Activated CD4-positive, alpha-beta T cell treated with anti-CD3 and anti-CD28 coated beads, Interleukin-2, Interleukin-6, amounts not matched to agents 100 ng/mL and 50 ng/mL, durations not matched to agents 16 hours and 8 hours (primary cell): ENCODE results near the gene APBA2.

ENCODE experiments used
- DNase-seq: peaks from one replicate; pipeline ENCODE4 v3.0.0-alpha.2; 2020

APBA2 gene

DNA sequence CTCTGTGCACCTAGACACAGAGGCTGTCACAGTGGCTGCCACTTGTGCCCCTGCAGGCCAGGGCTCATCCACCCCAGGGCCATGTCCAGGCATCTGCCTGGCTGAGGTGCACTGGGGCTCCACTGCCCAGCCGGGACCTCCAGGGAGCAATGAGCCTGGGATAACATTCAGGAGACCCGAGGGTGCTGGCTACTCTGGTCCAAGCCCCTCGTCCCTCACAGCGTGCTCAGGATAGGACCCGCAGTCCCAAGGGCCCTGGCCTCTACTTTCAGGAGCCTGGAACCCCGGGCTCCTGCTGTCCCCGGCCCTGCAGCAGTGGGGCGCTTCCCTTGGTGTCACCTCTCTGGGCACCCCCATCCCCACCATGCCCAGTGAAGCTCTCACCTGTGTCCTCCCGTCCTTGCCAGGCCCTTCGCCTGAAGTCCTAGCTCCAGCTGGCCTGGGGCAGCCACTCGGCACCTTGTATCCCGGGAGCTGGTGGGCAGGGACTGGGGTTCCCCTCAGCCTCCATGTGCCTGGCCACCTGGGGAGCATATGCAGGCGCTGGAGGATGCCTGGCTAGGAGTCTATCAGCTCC lies 226.0 kb downstream of the APBA2 start:
- DNase-seq: no peak

DNA sequence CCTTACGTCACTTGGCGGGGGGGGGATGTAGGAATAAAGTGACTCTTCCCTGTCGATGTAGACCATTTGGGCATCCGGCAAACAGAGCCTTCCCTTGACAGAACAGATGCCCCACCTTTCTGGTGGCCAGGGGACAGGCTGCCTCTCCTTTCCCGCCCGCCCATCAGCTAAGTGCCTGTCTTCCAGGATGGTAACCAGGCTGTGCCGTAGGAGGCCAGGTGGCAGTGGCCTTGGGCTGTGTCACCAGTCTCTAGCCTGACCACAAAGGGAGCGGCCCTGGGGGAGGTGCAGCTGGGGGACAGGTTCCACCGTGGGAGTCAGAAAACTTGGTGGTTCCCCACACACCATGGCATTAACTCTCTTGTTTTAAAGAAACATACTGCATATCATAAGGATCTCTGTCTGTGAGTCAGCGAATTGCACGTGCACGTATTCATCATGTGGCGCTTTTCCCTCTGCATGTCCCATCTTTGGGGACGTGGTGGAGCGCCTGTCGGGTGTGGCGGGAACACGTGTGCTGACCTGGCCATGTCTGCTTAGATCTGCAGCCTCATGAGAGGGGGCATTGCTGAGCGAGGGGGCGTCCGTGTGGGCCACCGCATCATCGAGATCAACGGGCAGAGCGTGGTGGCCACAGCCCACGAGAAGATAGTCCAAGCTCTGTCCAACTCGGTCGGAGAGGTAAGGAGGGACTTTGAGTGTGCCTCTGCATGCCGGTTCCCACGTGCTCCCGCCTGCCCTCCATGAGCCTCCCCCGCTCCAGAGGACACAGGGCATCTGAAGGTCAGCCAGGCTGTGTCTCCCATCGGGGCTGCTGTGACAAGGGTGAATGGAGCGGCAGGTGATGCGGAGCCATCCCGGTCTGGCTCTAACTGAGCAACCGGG lies 227.8 kb downstream of the APBA2 start:
- no peak for DNase-seq

DNA sequence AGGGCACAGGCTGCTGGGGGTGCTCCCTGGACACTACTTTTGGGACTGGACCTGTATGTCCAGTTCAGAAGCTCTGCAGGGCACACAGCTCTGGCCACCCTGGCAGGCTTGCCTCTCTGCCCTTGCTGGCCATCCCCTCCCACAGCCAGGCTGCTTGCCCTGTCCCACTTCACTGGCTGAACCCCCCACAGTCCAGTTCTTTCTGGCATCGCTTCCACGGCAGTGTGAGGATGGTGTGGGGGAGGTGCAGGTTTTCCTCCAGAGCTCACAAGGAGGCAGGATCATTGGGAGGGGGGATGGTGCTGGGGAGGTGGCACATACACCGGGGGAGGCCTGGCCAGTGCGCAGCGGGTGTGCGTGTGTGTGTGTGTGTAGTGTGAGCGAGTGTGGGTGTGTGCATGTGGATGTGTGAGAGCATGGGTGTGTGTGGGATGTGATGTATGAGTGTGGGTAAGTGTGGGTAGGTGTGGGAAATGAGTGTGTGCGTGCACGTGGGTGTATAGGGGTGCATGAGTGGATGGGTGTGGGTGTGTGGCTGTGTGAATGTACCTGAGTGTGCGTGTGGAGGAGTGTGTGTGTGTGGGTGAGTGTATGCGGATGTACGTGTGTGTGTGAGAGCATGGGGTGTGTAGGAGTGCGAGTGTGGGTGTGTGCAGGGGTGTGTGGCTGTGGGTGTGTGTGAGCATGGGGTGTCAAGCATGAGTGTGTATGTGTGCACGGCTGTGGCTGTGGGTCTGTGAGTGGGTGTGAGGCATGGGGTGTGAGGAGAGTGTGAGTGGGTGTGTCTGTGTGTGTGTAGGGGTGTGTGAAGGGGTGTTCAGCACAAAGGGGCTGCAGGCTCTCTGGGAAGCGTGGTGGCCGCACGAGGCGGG lies 228.7 kb downstream of the APBA2 start:
- no peak for DNase-seq

DNA sequence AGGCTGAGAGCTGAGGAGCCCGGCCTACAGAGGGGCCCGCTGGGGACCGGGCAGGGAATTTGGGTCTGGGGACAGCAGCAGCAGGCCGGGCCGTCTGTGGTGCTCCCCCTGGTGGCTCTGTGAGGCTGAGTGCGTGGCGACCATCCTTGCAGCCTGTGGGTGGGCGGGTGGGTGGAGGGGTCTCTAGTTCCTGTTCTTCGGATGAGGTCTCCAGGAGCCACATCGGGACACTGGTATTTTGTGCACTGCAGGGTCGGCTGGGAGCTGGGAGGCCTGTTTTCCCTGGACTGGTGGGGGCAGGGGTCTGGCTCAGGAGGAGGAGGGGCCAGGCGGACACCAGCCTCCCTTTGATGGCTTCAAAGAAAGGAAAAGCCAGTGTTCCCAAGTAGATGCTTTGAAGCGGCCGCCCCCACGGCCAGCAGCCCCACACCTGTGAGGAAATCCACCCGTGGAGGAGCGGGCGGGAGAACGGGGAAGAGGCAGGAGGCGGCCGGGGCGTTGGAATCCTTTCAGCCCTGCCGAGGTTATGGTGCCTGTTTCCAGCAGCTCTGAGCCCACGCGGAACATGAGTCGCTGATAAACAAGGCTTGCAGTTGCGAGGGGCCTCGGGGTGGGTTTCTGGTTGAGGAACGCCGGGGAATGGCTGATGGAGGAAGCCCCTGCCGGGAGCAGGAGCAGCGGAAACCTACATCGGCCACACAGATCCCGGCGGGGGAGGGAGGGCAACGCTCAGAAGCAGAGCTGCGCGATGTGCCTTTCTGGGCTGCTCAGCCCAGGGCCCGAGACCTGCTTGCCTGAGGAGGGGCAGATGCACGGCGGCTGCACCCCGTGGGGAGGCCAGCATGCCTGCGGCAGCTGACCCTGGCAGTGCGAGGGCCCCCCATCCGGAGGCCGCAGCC lies 229.6 kb downstream of the APBA2 start:
- no peak for DNase-seq

DNA sequence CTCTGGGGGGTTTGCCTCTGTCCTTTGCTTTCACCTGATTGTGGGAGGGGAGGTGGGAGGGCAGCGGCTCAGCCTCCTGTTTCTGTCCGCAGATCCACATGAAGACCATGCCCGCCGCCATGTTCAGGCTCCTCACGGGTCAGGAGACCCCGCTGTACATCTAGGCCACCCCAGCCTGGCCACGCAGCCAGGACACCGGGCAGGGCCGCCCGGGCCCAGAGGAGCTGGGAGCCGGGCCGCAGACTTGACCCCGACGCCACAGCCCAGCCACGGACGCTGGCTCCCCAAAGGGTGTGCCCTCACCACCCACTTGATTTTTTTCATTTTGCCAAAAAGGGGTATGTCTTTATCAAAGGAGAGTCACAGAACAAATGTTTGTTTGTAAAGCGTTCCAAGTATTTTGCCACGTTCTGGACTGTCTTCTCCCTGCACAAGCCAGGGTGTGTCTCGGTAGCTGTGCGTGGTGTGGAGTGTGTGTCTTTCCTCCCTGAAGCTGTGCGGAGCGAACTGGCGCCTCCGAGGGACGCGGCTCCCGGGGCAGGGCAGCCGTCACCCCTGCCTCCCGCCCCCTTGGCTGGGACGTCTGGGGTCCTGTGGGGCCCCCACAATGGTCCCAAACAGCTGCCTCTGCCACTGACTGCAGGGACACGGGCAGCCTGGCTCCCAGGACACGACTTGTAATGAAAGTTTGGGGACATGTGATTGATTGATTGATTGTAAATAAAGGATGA lies 231.4 kb downstream of the APBA2 start:
- DNase-seq: no peak

DNA sequence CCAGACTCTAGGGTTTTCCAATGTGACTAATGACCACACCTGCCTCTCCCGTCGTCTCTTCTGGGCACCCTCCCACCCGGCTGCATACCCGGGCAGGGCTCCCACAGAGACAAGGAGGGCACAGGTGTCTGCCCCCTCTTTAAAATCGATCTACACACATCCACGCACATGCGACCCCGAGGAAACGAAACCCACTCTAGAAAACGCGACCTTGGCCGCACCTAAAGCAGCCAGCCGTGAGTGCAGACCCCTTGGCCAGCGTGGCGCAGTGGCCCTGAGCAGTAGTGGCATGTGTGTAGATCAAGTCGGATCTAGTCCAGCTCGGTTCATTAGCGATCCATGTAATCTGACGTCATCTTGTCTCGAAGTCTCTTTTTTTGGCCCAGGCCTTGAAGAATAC lies 232.0 kb downstream of the APBA2 start:
- DNase-seq: no peak

DNA sequence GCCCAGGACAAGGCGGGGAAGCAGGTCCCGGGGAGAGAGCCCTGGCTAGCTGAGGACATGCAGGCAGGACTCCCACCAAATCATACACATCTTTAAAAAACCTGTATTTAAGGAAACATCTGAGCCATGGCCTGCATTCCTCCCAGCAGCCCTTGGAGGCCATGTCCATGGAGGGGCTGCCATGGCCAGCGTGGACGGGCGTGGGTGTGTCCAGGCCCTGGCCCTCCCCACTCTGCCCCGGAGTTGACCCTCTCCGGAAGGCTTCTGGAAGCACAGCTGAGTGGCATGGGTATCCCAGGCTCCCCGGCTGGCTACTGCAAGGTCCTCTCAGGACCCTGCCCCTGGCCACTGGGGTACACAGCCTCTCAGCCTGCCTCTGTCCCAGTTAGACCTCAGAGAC lies 234.1 kb downstream of the APBA2 start:
- no peak for DNase-seq

DNA sequence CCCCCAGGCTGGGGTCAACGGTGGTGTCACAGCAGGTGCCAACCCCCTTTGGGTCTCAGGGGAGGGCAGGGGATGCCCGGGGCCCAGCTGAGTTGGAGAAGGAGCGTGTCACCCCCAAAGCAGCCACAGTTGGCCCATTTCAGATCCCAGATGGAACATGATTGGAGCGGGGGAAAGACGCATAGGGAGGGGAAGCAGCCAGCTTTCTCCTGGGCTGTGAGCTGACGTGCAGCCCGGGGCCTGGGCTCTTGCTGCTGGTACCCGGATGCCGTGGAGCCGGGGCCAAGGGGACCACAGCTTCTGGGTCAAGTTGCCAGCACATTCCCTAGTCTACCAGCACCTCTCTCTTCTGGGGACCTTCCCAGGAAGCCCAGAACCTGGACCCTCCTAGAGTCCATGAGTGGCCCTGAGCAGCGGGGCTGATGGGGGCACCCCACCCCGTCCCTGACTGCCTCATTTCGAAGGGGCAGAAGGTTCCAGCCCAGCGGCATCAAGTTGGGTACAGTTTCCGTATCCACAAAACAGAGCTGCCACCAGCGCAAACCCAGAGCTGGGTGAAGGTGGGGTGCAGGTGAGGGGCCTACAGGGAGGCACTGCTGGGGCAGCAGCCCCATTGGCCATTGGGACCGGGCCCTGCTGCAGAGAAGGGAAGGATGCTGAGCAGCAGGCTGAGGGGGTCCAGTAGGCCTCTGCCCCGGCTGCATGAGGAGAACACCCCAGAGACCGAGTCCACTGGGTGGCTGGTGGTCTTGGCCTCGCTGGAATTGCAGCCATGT lies 235.0 kb downstream of the APBA2 start:
- no peak for DNase-seq

DNA sequence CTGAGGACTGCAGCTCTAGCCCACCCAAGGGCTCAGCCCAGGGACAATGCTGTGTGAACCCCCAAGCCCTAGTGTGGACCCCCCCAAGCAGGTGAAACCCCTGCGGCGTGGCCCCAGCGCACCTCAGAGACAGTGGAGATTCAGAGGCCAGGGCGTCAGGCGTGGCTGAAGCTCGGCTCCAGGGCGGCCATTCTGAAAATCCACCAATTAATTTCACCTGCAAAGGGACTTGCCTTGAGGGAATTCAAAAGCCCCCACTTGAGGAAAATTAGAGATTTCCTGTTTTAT lies 235.5 kb downstream of the APBA2 start:
- DNase-seq: no peak

DNA sequence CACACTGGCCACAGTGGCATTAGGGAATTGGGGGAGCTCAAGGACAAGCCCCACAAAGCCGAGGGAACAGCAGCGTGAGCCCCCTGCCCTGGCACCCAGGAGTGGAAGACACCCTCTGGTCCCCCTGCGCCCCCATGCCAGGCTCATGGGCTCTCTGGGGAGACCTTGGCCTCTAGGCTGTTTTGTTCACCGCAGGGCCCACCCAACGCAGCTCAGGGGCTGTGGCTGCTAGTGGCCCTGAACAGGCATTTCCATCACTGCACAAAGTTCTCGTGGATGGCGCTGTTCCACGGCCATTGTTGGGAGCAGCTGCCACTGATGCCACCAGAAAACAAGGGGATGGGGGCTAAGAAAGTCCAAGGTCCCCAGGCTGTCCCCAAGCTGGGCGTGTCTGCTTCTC lies 236.1 kb downstream of the APBA2 start:
- no peak for DNase-seq

DNA sequence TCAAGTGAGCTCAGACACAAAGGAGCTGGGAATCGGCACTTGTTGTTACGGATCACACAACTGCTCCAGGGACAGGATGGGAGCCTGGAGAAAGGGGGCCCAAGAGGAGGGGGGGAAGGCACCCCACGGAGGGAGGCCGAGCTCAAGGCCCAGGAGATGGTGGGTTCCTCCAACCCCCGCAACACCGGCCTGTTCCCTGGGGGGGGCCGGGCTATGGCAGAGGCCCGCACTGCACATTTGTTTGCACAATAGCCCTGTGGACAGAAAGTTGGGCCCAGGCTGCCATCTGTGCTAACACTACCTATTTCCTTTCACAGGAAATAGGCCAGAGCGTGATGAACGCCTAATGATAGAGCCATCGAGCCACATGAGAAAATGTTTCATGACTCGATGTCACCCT lies 236.7 kb downstream of the APBA2 start:
- no peak for DNase-seq

DNA sequence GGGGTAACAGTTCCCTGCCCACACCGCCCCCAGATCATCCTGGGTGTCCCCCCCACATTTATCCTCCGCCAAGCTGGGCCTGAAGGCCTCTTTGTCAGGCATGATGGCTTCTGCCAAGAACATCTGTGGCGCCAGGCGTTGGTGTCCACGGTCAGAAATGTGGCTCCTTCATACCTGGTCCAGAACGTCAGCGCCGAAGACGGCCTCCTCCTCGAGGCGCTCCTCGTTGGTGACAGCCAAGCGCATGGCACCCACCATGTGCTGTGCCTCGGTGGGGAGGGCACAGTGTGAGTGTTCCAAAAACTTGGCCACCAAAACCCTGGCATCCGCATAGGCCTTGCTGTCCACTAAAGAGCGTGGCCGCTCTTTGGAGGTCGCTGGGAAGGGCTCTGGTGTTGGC lies 237.4 kb downstream of the APBA2 start:
- no peak for DNase-seq

DNA sequence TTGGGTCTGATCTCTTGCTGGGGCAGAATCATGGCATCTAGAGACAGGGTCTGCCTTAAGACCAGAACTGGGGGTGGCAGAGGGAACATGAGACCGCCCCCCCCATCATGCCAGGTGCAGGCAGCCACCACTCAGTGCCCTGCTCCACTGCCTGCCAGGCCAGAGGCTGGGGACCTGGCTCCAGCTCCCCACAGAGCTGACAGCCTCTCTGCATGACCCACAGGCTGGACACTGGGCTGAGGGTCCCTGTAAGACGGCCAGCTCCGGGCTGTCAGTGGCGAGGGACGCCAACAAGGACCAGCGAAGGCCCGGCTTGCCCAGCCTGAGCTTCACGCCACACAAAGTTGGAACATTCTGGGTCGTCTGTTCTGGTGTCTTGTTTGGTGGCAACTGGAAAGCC lies 238.2 kb downstream of the APBA2 start:
- no peak for DNase-seq

DNA sequence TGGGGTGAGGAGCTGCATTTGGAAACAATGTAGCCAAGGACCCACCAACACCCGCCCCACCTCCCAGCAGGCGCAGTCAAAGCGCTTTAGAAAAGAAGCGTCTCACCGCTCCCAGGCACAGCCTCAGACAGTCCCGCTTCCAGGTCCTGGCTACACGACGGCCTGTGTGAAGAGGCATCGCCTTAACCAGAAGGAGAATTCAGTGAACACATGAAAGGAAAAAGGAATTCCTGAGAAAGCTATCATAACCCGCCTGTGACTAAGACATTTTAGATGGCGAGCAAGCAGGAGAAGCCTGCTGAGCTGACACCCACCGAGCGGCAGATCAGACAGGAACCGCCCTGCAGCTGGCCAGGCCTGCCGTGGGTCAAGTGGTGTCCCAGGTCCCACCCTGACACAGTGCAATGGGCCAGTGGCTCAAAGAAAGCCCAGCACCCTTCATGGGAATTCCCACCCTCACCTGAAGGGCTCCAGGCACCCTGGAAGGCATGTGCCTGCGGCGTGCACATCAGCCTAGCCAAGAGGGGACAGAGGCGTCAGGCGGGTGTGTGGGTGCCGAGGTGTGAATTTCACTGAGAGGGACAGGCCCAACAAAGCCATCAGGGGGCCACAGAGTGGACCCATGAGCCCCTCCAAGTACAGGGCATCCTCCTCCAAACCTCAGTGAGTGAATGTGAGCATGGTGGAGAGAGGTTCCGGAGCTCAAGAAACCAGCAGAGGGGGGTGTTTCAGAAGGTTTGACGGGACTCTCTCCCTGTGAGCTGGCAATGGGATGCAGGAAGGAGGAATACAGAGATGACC lies 239.0 kb downstream of the APBA2 start:
- no peak for DNase-seq

DNA sequence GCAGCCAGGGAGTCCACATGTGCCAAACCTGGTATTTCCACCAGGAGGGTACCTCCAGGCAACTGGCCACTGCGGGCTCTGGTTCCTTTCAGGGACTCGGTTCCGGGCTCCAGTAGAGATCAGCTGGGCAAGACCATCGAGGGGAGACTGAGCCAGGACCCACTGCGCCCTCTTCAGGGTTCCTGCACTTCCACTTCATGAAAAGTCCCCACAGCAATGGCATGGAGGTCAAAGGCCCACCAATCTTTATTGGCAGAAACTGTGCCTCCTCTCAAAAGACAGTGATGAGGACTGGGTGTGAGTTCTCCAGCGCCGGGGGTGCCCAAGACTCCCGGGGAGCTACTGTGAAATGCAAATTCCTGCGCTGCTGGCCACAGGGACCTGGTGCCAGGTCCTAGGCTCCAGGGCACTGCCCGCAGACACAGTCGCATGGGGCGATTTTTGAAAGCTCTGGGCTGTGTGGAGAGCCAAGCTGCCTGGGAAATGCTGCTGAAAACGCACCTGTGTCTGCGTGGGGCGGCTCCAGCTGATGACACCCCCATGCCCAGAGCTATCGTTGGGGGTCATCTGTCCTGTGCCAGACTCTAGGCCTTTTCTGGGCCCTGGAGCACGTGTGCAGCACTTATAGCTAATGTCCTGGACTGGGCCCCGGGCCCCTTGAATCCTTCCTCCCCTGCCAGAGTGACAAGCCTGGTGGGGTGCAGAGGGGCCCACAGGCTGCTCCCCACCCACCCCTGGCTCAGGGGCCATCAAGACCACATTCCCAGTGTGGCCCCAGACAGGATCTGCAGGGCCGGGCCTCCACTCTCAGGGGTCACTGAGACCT lies 239.8 kb downstream of the APBA2 start:
- DNase-seq: no peak

DNA sequence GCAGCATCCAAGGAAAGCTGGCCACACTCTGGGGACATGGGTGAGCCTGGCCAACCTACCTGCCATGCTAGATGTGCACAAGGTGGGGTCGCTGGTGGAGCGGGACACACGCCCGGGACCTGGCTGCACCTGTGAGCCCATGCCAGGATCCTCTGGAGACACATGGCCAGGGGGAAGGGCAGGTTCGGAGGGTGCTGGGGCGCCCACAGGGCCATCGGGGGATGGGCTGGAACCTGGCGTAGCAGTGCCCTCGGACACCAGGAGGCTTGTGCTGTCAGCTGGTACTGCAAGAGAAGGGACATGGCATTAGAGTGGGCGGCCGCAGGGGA lies 240.4 kb downstream of the APBA2 start:
- DNase-seq: no peak

DNA sequence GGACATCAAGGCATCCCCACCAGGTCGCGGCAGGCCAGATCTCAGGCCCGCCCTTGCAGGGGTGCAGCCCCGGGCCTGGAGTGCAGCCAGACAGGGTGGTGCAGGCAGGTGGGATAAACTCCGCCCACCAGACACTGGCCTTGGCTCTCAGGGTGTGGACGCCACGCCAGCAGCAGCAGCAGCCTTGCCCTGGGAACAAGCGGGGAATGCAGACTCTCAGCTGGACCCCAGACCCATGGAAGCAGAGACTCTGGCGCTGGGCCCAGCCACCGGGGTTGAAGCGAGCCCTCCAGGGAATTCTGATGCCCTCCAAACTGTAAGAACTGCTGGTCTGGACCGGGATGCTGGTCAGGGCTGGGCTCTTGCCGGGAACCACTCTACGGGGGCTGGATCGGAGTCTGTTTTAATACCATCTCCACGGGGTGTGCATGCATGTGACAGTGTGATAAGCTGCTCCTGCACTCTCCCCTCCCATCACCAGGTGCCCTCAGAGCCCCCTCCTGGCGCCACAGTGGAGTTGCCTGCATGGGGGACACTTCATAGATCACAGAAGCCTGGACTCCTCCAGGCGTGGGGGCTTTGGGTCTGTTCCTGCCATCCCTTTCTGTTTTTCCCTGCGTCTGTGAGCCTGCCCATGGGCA lies 241.2 kb downstream of the APBA2 start:
- DNase-seq: no peak

DNA sequence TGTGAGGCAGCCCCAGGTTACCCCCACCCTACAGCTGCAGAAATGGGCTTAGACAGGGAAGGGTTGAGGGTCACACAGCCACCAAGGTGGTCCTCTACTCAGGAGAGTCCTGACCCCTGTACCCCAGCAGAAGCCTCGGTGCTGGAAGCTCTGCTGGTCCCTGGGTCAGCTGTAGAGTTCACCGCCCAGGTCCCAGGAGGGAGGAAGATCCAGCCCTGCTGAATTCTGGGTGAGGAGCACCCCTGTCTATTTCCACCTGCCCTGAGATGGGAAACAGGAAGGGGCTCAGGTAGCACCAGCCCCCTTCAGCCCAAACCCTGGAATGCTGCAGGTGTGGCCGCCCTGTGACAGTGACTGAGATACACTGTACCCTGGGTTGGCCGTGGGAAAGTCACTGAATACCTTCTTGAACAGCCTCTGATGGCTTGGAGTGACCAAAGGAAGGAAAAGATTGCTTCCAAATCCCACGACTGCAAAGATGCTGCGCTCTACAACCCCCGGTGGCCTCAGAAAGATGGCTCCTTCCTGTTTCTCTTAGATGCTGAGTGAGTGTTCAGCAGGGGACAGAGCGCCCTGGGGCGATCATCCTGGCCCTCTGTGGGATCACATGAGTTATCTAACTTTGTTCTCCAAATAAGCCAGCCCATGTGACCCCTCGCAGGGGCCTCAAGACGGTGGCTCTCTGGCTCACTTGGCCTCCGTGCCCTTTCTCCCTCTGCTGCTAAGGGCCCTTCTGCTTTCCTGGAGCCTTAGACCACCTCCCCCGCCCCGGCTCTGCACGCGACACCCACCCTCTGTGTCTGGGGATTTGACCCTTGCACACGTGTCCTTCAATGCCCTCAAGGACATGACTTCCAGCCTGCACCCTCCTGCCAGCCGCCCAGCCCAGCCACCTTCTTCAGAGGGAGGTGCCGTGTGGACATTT lies 242.0 kb downstream of the APBA2 start:
- no peak for DNase-seq
